HG02588 (cell line): ENCODE data around the gene PDLIM1.

Source experiments
- ATAC-seq: cut with Tn5 transposase; IDR thresholded peaks from one replicate; pipeline ENCODE4 v1.9.1; 2021; ENCODE audit warnings: mild to moderate bottlenecking, moderate library complexity; ENCODE audit not compliant: unreplicated experiment

PDLIM1 gene

DNA sequence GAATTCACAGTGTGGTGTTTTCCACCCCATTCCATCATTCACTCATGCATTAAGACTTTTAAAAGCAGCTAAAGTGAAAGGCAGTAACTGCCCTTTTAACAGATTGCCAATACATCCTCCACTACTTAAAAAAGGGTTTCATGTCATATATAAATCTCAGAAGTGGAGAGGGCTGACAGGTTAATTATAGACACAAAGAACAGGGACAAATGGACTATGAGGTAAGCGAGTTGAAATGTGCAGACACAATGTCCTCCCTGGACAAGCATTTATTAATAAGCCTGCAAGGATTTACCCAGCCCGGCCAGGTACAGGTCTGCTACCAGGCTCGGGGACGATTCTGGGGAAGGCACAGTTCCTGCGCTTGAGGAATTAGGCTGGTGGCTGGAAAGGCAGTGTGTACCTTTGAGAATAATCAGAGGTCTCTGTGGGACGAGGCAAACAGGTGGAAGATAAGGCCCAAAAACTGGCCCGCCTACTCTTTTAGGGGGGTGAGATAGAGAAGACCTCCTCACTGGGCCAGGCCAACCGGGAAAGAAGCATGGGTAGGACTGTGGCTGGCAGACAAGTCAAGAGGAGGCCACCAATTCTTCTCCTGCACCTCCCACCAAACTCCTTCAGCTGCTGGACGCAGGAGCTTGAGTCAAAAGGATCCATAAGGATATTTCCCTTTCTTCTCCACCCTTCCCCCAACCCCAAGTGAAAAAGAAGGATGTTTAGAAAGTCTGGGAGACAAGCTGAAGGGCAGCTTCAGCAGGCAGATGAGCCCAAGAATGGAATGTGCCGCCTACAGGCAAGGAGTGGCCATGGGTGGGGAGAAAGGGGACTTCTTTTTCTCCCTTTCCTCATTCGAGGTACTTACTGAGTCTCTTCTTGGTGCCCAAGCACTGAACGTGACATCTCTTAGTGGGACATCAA, 1.5 kb downstream of the PDLIM1 start:
- ATAC-seq, result no peak

DNA sequence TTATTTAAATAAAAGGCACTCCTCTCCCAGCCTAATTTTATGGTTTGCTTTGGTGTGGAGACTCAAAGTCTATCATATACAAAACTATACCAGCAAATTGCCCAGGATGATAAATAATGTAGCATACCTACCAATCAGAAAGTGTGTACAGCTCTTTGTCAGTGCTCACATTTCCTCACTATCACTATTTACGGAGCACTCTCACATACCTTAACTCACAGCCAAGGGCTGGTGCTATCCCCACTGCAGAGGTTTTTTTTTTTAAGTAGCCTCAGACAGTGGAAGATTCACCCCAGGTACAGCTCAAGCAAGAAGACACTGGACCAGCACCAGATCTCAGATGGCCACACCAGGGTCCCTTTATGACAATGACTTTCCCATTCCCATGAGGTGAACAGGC, 2.5 kb downstream of the PDLIM1 start:
- no peak for ATAC-seq

DNA sequence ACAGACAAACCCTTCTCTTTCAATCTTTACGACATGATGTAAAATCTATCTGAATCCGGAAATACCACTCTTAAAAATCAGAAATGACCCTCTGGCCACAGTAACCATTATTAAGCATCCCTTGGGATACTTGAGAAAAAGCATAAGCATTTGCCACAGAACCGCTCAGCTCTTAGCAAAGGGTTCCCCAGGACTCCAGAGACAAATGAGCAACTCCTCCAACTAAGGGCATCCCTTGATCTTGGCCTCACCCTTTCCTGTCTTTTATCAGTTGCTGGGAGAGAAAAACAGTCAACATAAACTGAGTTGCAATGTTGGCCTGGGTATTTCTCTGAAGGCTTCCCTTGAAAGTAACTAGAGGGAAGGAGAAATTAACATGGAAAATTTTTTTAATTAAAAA, 3.5 kb downstream of the PDLIM1 start:
- no peak for ATAC-seq

DNA sequence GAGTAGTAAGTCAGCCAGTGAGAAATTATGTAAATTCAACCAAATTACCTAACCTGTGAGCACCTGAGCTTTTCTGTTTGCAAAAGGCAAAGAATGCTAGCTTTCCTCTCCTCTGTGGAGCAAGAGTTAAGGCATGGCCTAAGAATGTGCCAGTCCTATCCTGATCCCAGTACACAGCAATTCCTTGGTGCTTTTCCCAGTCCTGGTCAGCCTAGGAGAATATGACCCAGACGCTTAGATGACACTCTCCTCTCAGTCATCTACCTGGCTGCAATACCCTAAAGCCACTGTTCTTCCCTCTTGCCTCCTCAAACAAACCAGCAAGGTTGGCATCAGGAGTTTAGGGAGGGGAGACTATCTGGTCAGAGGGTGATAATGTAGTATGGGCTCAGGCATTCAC, 4.1 kb downstream of the PDLIM1 start:
- ATAC-seq, result no peak

DNA sequence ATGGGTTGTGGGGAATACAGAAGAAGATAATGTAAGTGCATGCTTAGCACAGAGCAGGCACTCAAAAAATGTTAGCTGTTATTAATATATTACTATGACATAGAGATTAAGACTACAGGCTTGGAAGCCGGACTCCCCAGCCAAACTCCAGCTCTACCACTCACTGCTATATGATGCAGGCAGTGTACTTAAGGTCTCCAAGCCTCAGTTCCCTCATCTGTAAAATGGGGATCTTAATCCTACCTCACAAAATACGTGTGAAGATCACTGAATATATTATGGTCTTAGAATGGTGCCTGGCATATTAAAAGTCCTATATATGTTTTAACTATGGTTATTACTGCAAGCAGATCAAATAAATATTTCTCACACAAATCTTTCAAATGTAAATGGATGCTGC, 5.2 kb downstream of the PDLIM1 start:
- ATAC-seq, result no peak

DNA sequence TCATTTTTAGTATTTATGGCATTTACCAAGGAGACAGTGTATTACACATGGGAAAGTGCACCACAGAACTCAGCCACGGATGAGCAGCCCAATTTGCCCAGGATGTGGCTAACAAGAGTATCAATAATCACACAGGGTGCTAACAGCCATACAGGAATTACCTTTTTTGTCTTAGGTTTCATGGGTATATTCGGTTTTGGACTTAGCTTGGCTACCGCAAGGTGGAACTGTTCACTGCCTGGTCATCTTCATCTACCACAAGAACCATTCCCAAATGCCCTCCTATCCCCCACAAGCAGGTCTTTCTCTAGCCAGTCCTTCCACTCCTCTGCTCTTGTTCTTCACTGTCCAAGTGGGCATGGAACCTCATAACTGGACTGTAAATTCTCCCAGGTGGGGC, 6.0 kb downstream of the PDLIM1 start:
- ATAC-seq, result peak; percentile 41

DNA sequence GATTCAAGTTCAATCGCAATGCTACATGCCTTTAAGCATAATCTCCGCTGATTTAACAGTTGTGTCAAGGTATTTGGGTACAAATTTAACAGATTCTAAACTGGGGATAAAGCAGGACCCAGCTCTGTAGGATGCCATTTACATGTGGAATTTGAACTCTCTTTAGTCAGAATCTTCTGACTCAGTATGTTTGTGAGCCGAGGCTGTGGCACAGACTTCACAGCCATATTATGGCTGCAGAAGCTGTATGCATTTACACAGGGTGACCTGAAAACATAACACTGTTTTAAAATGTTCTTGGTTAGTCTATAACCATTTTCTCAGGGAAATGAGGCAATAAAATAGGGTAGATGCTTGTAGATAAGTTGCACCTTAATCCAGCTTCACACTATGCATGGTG, 8.7 kb downstream of the PDLIM1 start:
- no peak for ATAC-seq

DNA sequence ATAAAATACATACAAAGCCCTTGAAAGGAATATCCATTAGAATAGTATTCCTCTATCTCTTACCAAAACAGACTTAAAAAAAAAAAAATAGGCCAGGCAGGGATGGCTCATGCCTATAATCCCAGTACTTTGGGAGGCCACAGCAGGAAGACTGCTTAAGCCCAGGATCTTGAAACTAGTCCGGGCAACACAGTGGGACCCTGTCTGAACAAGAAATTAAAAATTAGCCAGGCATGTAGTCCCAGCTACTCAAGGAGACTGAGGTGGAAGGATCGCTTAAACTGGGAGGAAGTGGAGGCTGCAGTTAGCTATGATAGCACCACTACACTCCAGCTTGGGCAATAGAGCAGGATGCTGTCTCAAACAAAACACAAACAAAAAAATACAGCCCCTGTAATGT, 9.6 kb downstream of the PDLIM1 start:
- no peak for ATAC-seq

DNA sequence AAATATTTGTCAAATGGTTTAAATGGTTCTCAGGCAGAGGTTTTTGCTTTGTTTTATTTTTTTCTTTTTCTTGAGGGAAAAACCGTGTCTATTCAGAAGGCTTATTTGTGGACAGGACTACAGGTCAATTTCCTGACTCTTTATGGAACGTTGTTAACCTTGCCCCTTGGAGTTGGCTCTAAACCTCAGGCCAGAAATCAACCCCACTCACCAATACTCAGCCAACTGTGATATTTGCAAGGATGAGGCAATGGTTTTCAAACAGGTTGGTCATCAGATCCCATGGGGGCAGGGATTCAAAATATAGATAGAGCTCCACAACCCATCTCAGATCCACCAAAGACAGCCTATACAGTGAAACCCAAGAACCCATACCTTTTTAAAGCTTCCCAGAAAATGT, 10.2 kb downstream of the PDLIM1 start:
- no peak for ATAC-seq

DNA sequence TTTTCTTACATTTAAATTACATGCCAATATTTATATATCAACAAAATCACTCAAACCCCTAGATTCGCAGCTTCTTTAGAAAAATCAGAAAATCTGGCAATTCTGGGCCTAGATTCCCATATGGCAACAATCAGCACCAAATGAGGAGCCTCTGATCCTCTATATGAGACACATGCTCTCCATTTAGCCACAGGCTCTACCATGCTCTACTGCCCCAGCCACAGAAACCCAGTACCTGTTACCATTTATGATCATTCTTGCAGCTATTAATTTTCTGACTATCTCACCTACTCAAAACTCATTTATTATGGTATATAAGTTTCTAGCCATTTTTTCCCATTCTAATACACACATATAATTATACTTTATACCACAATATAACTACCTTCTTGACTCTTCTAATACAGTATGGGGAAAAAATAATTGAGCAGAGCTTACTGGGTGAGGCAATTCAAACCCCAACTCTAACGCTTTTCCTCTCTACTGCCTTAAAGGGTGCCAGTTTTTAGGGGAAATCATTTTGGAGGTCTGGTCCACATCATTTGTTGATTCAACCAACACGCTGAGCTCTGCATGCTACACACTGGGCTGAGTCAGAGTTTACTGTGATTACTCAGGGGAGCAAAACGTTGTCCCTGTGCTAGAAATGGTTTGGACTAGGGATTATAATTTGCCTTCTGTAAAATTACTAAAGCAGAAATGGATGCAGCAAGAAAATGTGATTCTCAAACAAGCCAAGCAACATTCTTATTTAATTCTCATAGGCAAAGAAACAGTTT, 11.6 kb downstream of the PDLIM1 start:
- no peak for ATAC-seq

DNA sequence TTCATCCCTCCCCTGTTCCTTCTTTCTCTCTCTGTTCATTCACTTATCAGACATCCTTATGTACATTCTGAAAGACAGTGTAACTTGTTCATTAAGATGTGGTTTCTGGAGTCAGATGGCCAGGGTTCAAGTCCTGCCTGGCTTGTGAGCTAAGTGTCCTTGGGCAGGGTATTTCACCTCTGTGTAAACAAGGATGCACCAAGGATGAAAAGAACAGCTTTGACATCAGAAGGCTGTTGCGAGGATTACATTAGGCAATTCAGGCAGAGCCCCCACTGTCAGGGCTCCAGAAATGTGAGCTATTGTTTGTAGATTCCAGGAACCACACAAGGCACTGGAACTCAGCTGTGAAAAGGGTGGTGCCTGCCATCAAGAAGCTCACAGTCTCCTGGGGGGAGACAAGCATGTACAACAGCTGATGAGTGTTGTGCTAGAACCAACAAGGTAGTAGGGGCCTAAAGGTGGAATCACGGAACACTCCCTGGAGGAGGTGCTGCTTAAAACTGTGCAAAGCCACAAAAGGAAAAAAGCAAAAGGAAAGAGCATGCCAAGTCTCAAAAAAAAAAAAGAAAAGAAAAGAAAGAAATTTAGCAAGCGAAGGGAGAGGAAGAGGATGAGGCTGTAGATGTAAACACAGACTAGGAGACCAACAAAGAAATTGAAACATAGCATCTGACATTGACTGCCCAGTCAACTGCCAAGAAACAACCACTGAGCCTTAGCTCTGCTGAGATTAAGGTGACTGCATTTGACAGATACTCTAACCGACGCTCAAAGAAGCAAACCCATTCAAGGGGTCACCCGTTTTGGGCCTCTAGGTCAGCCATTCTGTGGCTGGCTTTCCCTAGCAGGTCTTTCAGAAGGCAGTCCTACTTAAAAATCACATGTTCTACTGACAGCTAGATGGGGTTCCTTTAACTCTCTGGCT, 12.5 kb downstream of the PDLIM1 start:
- ATAC-seq, result no peak

DNA sequence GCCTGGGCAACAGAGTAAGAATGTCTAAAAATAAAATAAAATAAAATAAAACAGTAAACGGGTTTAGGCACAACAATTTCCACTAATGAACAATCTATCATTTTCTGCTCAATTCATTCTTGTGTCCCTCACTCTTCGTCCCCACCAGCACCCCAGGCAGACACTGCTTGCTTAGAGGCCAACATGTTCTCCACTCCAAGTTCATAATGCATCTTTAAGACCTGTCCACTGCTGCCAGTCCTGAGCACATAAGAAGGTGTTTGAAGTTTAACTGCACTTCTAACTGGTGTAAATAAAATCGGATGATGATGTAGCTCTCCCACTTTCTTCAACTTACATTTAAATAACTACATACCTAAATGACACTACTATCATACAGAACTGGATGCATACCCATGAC, 13.2 kb downstream of the PDLIM1 start:
- no peak for ATAC-seq

DNA sequence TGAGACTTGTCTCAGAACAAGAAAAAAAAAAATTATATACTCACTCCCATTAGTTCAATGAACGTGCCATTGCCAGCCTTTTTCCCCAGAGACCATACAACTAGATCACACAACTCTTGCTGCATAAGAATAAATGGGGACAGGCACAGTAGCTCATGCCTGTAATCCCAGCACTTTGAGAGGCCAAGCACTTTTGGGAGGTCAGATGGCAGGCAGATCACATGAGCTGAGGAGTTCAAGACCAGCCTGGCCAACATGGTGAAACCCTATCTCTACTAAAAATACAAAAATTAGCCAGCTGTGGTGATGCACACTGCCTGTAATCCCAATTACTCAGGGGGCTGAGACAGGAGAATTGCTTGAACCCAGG, 13.6 kb downstream of the PDLIM1 start:
- no peak for ATAC-seq

DNA sequence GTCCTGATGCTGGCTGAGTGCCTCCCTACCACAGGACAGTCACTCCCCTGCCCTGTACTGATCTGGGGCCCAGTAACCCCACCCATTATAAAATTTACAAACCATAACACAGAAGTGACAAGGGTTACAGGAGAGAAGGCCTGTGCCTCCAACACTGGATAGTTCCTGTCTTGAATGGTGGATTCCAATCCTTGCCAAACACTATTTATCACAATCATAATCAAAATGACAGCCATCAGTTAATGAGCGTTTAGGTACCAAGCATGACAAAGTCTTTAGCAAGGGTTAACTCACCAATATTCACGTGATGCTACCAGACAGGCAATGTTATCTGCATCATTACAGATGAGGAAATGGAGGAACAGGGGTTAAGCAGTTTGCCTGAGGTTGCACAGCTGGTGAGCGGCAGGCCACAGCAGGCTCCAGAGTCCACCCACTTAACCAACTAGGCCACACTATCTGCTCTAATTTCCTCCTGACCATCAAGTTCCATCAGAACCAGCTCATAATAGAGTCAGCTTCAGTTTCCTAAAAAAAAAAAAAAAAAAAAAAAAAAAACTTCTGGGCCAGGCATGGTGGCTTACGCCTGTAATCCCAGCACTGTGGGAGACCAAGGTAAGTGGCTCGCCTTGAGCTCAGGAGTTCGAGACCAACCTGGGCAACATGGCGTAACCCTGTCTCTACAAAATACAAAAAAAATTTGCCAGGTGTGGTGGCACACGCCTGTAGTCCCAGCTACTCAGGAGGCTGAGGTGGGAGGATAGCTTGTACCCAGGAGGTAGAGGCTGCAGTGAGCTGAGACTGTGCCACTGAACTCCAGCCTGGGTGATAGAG, 14.2 kb downstream of the PDLIM1 start:
- ATAC-seq, result no peak

DNA sequence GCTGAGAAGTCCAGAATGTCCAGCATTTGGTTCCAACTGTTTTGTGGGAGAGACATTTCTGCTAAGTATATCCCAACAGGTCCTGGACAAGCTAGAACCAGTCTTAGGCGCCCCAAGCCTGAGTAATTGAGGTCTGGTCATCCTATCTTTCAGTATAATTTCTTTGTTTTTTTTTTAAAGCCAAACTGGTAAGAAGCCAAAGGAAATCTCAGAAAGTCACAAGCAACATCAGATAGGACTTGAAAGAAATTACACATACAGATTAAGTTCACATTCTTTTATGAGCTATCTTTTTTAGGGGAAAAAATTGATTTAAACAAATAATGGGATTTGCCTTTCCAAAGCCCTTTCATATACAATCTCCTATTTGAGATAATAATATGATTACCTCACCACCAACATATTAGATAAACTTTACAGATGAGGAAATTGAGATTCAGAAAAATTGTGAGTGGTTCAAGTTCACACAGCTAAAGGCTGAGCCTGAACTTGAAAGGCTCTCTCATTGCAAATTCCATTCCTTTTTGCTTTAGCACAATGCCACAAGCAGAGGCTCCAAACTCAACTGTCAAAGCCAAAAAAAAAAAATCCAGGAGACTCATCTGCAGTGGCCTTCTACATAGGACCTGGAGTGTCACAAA, 15.0 kb downstream of the PDLIM1 start:
- no peak for ATAC-seq

DNA sequence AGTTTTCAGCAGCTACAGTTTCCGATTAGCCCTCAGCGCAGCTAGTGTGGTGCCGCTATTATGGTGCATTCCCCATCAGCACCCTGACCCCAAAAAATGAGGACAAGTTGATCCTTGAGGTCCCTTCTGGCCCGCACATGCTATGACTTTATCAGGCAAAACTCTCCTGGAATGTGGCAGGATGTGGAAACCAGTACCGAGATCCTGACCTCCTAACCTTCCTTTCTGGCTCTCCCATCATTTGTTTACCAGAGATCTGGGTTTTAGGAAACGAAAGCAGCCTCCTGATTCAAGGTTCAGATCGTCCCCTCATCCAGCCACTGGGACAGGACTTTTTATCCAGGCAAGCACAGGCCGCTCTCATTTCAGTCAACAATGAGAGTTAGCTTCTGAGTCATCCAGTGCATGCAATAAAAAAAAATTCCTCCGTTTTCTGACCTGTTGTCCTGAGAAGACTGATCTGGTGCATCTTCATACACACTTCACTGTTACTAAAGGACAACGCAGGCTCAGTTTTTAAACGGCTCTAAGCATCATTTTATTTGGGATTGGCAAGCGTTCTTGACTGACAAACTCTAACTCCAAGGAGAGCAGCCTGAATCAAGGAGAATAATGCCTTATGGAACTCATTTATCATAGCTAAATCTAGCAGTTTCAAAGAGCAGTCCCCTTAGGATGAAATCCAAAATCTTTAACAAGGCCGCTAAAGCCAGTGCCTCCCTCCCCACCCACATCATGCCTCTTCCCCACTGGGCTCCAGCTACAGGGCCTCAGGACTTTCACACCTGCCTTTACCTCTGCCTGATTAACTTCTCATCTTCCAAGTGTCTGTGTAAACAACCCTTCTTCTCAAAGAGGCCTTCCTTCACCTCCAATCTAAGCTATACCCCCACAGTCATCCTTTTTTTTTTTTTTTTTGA, 17.1 kb downstream of the PDLIM1 start:
- no peak for ATAC-seq

DNA sequence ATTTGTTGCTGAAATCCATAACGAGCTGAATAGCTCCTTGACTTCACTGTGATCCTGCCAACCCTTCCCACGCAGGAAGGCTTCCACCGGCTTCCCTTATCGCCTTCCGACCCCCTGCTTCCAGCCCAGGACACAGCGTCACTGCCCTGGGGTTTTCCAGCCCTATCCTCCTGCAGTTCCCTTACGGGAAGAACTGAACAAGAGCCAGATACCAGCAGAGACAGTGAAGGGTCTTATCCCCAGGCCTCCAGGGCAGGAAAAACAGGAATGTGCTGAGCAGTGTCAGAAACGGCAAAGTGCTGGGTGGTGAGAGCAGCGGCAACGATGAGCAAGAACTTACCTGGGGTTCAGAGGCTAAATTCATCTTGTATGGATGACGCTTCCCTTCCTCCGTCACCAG, 22.4 kb downstream of the PDLIM1 start:
- no peak for ATAC-seq

DNA sequence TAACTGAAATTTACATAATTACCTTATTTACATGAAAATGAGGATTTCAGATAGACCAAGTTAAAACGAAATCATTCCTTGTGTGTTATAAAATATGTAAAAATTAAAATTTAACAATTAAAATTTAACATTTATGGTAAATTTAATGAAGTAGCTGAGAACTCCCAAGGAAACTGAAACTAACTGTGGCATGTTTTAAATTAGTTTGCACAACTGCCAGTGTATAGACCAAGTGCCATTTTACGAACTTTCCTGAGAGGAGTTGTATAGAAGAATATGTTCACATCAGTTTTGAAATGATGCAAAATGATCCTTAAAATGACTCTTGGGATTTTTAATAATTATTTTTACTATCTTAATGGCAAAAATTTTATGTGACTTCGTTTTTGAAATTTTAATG, 23.6 kb downstream of the PDLIM1 start:
- ATAC-seq, result no peak

DNA sequence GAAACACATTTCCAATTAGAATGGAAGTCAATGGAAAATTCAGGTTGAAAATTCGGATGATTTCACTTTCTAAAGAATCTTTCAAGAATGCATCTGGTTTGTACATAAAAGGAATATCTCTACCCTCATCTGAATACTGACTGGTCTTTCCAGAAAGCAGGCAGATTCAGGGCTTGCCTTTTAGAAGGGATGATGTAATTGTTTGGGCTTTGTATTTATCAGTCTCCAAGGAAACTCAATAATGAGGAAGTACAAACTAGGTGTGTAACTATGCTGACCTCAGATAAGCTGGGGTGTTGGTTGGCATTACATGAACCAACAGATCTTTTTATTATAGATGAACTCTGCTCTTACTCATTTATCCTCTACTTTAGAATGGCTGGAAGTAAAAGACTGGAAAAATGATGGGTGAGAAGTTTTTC, 24.1 kb downstream of the PDLIM1 start:
- ATAC-seq, result peak; percentile 89
